OCI-LY1 (cell line): ENCODE measurements around the gene ENDOV.

Experiments used
- EZH2 ChIP-seq: fragments of 200-600 bp; sonication (generic), shearing (Covaris generic); IDR thresholded peaks from 2 replicates; pipeline ENCODE4 v1.8.0; 2017; ENCODE audit warnings: borderline replicate concordance, mixed run types, mild to moderate bottlenecking, antibody characterized with exemption, low read length, moderate library complexity, mixed read lengths
- TF ChIP-seq, protein P1 (sequence below): fragments of 200-600 bp; sonication (generic), shearing (Covaris generic); IDR thresholded peaks from 2 replicates; pipeline ENCODE4 v1.5.1; 2017; ENCODE audit warnings: mild to moderate bottlenecking, antibody characterized with exemption, low read length, moderate library complexity, mixed read lengths

- TF ChIP-seq, protein P1, sequence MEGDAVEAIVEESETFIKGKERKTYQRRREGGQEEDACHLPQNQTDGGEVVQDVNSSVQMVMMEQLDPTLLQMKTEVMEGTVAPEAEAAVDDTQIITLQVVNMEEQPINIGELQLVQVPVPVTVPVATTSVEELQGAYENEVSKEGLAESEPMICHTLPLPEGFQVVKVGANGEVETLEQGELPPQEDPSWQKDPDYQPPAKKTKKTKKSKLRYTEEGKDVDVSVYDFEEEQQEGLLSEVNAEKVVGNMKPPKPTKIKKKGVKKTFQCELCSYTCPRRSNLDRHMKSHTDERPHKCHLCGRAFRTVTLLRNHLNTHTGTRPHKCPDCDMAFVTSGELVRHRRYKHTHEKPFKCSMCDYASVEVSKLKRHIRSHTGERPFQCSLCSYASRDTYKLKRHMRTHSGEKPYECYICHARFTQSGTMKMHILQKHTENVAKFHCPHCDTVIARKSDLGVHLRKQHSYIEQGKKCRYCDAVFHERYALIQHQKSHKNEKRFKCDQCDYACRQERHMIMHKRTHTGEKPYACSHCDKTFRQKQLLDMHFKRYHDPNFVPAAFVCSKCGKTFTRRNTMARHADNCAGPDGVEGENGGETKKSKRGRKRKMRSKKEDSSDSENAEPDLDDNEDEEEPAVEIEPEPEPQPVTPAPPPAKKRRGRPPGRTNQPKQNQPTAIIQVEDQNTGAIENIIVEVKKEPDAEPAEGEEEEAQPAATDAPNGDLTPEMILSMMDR = no peak
- TF ChIP-seq EZH2 = no peak
These were observed 12.0 kb upstream of the ENDOV start for GRCh38 chr17:80402959-80403358.
